Activated CD8-positive, alpha-beta memory T cell treated with anti-CD3 and anti-CD28 coated beads for 48 hours (primary cell): Measurements from ENCODE around the gene OPTN.
"Not testable (repeated sequence)": the region's sequence is repeated elsewhere in the genome, so short reads cannot be mapped to it uniquely, and the experiment has no call there.

Experiments used
- DNase-seq, 3 experiments: peaks; one replicate each; pipeline ENCODE4 v3.0.0-alpha.2; 2020; ENCODE audit warnings: low read depth in 2 of 3, low spot score in 2 of 3

Gene OPTN

GRCh38 chr10:13099666-13100348 lies at the start of gene OPTN:
OPTN (plus strand) TSS chr10:13100163; CDS start chr10:13109123, 8,960 bp downstream.
- peak; percentile 40 to 59 (median 48) for DNase-seq

- no peak for DNase-seq
Measured at GRCh38 chr10:13051126-13051694, 48.8 kb upstream of the OPTN start.

GRCh38 chr10:13053208-13053607 lies 46.8 kb upstream of the OPTN start:
- not testable (repeated sequence) for DNase-seq

GRCh38 chr10:13053794-13054462 lies 46.0 kb upstream of the OPTN start:
- no peak for DNase-seq

- DNase-seq, result no peak
Measured at GRCh38 chr10:13054844-13055243, 45.1 kb upstream of the OPTN start.

GRCh38 chr10:13056456-13057077 lies 43.4 kb upstream of the OPTN start:
- no peak for DNase-seq

- DNase-seq, result no peak
Measured at GRCh38 chr10:13062803-13063202, 37.2 kb upstream of the OPTN start.

GRCh38 chr10:13066527-13066926 lies 33.4 kb upstream of the OPTN start:
- DNase-seq, result no peak

GRCh38 chr10:13067431-13067830 lies 32.5 kb upstream of the OPTN start:
- no peak for DNase-seq

- no peak for DNase-seq
Measured at GRCh38 chr10:13068071-13068470, 31.9 kb upstream of the OPTN start.

GRCh38 chr10:13068484-13068883 lies 31.5 kb upstream of the OPTN start:
- no peak for DNase-seq

GRCh38 chr10:13072339-13072738 lies 27.6 kb upstream of the OPTN start:
- DNase-seq, result no peak

GRCh38 chr10:13074563-13075451 lies 25.2 kb upstream of the OPTN start:
- DNase-seq, result peak in 2 of 3 experiments; percentile 36 to 39

GRCh38 chr10:13078912-13079775 lies 20.8 kb upstream of the OPTN start:
- no peak for DNase-seq

- no peak for DNase-seq
Measured at GRCh38 chr10:13079776-13080050, 20.2 kb upstream of the OPTN start.

GRCh38 chr10:13080643-13081042 lies 19.3 kb upstream of the OPTN start:
- no peak for DNase-seq

GRCh38 chr10:13083700-13084099 lies 16.3 kb upstream of the OPTN start:
- DNase-seq, result not testable (repeated sequence)

- DNase-seq, result no peak
Measured at GRCh38 chr10:13086056-13086455, 13.9 kb upstream of the OPTN start.

- no peak for DNase-seq
Measured at GRCh38 chr10:13087601-13087985, 12.4 kb upstream of the OPTN start.

GRCh38 chr10:13087986-13088618 lies 11.9 kb upstream of the OPTN start:
- no peak for DNase-seq
